ENCODE results near the gene HPSE.

DNA sequence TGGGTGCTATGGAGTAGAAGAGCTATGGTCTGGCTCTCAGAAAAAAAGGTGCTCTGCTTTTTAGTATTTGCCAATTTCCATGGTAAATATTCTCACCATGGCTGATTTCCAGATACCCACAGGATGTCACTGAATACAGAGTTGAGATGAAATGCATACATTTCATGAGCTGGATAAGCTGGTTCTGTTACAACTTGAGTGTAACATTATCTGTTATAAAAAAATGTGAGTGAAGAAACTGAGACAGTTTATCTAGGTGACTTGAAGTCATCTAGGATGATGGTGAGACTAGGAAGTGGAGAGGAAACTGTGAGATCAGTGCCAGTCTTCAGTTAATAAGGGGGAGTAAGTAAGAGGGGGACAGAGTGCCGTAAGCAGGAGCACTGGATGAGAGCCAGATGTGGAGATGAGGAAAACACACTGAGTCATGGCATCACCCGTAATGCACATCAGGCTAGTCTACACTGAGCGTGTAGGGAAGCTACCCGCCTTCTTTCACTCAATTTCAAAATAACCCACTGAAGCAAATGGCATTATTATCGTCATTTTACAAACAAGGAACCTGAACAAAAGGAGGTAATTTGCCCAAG lies 5.0 kb downstream of the HPSE start:
- TF ChIP-seq, protein P1, sequence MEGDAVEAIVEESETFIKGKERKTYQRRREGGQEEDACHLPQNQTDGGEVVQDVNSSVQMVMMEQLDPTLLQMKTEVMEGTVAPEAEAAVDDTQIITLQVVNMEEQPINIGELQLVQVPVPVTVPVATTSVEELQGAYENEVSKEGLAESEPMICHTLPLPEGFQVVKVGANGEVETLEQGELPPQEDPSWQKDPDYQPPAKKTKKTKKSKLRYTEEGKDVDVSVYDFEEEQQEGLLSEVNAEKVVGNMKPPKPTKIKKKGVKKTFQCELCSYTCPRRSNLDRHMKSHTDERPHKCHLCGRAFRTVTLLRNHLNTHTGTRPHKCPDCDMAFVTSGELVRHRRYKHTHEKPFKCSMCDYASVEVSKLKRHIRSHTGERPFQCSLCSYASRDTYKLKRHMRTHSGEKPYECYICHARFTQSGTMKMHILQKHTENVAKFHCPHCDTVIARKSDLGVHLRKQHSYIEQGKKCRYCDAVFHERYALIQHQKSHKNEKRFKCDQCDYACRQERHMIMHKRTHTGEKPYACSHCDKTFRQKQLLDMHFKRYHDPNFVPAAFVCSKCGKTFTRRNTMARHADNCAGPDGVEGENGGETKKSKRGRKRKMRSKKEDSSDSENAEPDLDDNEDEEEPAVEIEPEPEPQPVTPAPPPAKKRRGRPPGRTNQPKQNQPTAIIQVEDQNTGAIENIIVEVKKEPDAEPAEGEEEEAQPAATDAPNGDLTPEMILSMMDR (conservative IDR thresholded peaks at IDR 0.05; ENCODE audit: low read depth in 2 of 2) = no peak
- no peak for TF ChIP-seq POLR2AphosphoS5 (IDR thresholded peaks at IDR 0.05; ENCODE audit: low read depth)
- no peak for TF ChIP-seq EZH2phosphoT487 (IDR thresholded peaks at IDR 0.05; ENCODE audit: unreplicated experiment)

Data from GM23338 (cell line).